HG02610 (cell line): Measurements from ENCODE around the gene OAT.
A peak's percentile ranks its signal among the peaks of the same experiment; 100 is the strongest.

ENCODE experiments used
- ATAC-seq: cut with Tn5 transposase; IDR thresholded peaks from one replicate; pipeline ENCODE4 v1.9.1; 2021; ENCODE audit warnings: mild to moderate bottlenecking, moderate library complexity; ENCODE audit not compliant: unreplicated experiment

Gene OAT

GRCh38 chr10:124418726-124419501, at the start of gene OAT:
Gene OAT, minus strand, starts transcription at chr10:124418923. Its CDS starts 6,752 bp downstream, at chr10:124412171.
- peak; percentile 96 for ATAC-seq

GRCh38 chr10:124467165-124467564, 48.4 kb upstream of the OAT start:
- no peak for ATAC-seq

GRCh38 chr10:124465777-124466488, 47.2 kb upstream of the OAT start:
- ATAC-seq, result no peak

- peak; percentile 38 for ATAC-seq
Measured at GRCh38 chr10:124465003-124465776, 46.5 kb upstream of the OAT start.

- ATAC-seq, result no peak
Measured at GRCh38 chr10:124464028-124464965, 45.6 kb upstream of the OAT start.

- no peak for ATAC-seq
Measured at GRCh38 chr10:124462348-124462695, 43.6 kb upstream of the OAT start.

GRCh38 chr10:124461642-124462347, 43.1 kb upstream of the OAT start, which contains the start of gene LHPP:
Gene LHPP, plus strand, starts transcription at chr10:124461823. Its CDS starts 40 bp downstream, at chr10:124461863.
- ATAC-seq, result peak; percentile 95

GRCh38 chr10:124460144-124460543, 41.4 kb upstream of the OAT start:
- ATAC-seq, result no peak

GRCh38 chr10:124459395-124459794, 40.7 kb upstream of the OAT start:
- ATAC-seq, result no peak

GRCh38 chr10:124458889-124459288, 40.2 kb upstream of the OAT start:
- ATAC-seq, result no peak

- no peak for ATAC-seq
Measured at GRCh38 chr10:124458473-124458872, 39.8 kb upstream of the OAT start.

- ATAC-seq, result no peak
Measured at GRCh38 chr10:124455441-124455840, 36.7 kb upstream of the OAT start.

- no peak for ATAC-seq
Measured at GRCh38 chr10:124453960-124454610, 35.4 kb upstream of the OAT start.

- no peak for ATAC-seq
Measured at GRCh38 chr10:124451276-124451675, 32.6 kb upstream of the OAT start.

GRCh38 chr10:124450783-124451057, 32.0 kb upstream of the OAT start:
- no peak for ATAC-seq

GRCh38 chr10:124450012-124450782, 31.5 kb upstream of the OAT start, which contains the start of gene NKX1-2:
Gene NKX1-2, minus strand, starts transcription at chr10:124450035. Its CDS starts 92 bp downstream, at chr10:124449943.
- no peak for ATAC-seq

- ATAC-seq, result no peak
Measured at GRCh38 chr10:124449170-124450011, 30.7 kb upstream of the OAT start.

GRCh38 chr10:124448696-124449169, 30.0 kb upstream of the OAT start:
- ATAC-seq, result no peak
